HG02571 (cell line): ENCODE measurements around the gene BACH1.
"Not testable (repeated sequence)": the region's sequence is repeated elsewhere in the genome, so short reads cannot be mapped to it uniquely, and the experiment has no call there.

Experiments used
- ATAC-seq: cut with Tn5 transposase; IDR thresholded peaks from one replicate; pipeline ENCODE4 v1.9.1; 2021; ENCODE audit warnings: mild to moderate bottlenecking, moderate library complexity; ENCODE audit not compliant: unreplicated experiment

The BACH1 gene

GRCh38 chr21:29298348-29299045 is at the start of gene BACH1:
TSS of gene BACH1 (plus strand) at chr21:29298922. CDS start at chr21:29321281, 22,359 bp downstream.
- peak; percentile 46 for ATAC-seq

- ATAC-seq, result not testable (repeated sequence)
These were observed 49.4 kb upstream of the BACH1 start for GRCh38 chr21:29249289-29249688.

GRCh38 chr21:29250636-29251035 is 48.1 kb upstream of the BACH1 start:
- no peak for ATAC-seq

- not testable (repeated sequence) for ATAC-seq
These were observed 44.9 kb upstream of the BACH1 start for GRCh38 chr21:29253861-29254260.

GRCh38 chr21:29254550-29254949 is 44.2 kb upstream of the BACH1 start:
- no peak for ATAC-seq

GRCh38 chr21:29256126-29256910 is 42.4 kb upstream of the BACH1 start:
- no peak for ATAC-seq

GRCh38 chr21:29257701-29258100 is 41.0 kb upstream of the BACH1 start:
- no peak for ATAC-seq

GRCh38 chr21:29258626-29259338 is 39.9 kb upstream of the BACH1 start:
- no peak for ATAC-seq

- no peak for ATAC-seq
These were observed 38.3 kb upstream of the BACH1 start for GRCh38 chr21:29260461-29260860.

GRCh38 chr21:29261555-29262540 is 36.9 kb upstream of the BACH1 start:
- no peak for ATAC-seq

- ATAC-seq, result no peak
These were observed 34.0 kb upstream of the BACH1 start for GRCh38 chr21:29264721-29265120.

- no peak for ATAC-seq
These were observed 32.8 kb upstream of the BACH1 start for GRCh38 chr21:29265690-29266479.

GRCh38 chr21:29267666-29268065 is 31.1 kb upstream of the BACH1 start:
- no peak for ATAC-seq

GRCh38 chr21:29271927-29272333 is 26.8 kb upstream of the BACH1 start:
- ATAC-seq, result no peak

GRCh38 chr21:29277442-29277841 is 21.3 kb upstream of the BACH1 start:
- ATAC-seq, result no peak

GRCh38 chr21:29279558-29279957 is 19.2 kb upstream of the BACH1 start:
- no peak for ATAC-seq

GRCh38 chr21:29281801-29282200 is 16.9 kb upstream of the BACH1 start:
- ATAC-seq, result not testable (repeated sequence)

GRCh38 chr21:29287383-29287782 is 11.3 kb upstream of the BACH1 start:
- ATAC-seq, result no peak

GRCh38 chr21:29288239-29288638 is 10.5 kb upstream of the BACH1 start:
- no peak for ATAC-seq

- no peak for ATAC-seq
These were observed 9.4 kb upstream of the BACH1 start for GRCh38 chr21:29289317-29289716.
